ENCODE measurements around the gene BIN1. TPM values are rescaled to one million over a fixed set of nuclear protein-coding genes. Genes with fewer than 3 reads are reported as not detected.
A peak's percentile ranks its signal among the peaks of the same experiment; 100 is the strongest.

The BIN1 gene
- total RNA-seq, 1 experiment from 2014 or later: 58.9 TPM

GRCh38 chr2:127079358-127079920 is 27.5 kb downstream of the BIN1 start:
- Histone ChIP-seq H3K27me3 (ENCODE audit: low read length) (no peaks in the 10 kb centered on the region), H3K9ac (ENCODE audit: low read length) (no peak overlapping the region), H4K20me1 (ENCODE audit: low read length) (peaks cover 5% of the 10 kb centered on the region; the same call in 1 of the 2 replicates), H3K4me1 (ENCODE audit: insufficient read depth, low read length) (0 out of 2 replicates have a peak, but pooled peaks cover 10% of the 10 kb centered on the region), H3F3A (ENCODE audit: low read length, unreplicated experiment) (no peaks in the 10 kb centered on the region), H3K36me3 (ENCODE audit: low read depth, low read length) (no peaks in the 10 kb centered on the region), H3K9me2 (replicated peaks; ENCODE audit: low read length) (no peaks in the 10 kb centered on the region), H3K4me3 (ENCODE audit: low read length) (no peak overlapping the region), H3K9me3 (ENCODE audit: low read length) (no peaks in the 10 kb centered on the region), H3K79me2 (ENCODE audit: low read length) (peaks cover 16% of the 10 kb centered on the region; the same call in 1 of the 2 replicates), H3K27ac (ENCODE audit: low read length) (no peak overlapping the region), H2AFZ (ENCODE audit: low read length) (no peak overlapping the region), H3K4me2 (ENCODE audit: low read length) (no peak overlapping the region)
- TF ChIP-seq EZH2 (IDR thresholded peaks at IDR 0.05; ENCODE audit: low read length, unreplicated experiment) (no peak), EZH2phosphoT487 (IDR thresholded peaks at IDR 0.05; ENCODE audit: borderline replicate concordance, low read length) (no peak), CTCF (conservative IDR thresholded peaks at IDR 0.05; ENCODE audit: low read depth, low read length) (no peak)
- CTCF ChIA-PET: interaction anchor here (0.7 kb wide), 1 partner anchor 12 kb away, joined by 5 read pairs; no protein-coding TSS in a partner anchor
- POLR2A ChIA-PET (ENCODE audit: unreplicated experiment): no interaction called here
- no TSS peak for BruUV-seq (replicated peaks)
- intact Hi-C loops (cut with micrococcal nuclease): no loop called here
- ATAC-seq (no peak), DNase-seq (no peak)

- Histone ChIP-seq H3K27me3 (ENCODE audit: low read length) (no peaks in the 10 kb centered on the region), H3K9me3 (ENCODE audit: low read length) (no peaks in the 10 kb centered on the region), H3K27ac (ENCODE audit: low read length) (no peak overlapping the region), H3F3A (ENCODE audit: low read length, unreplicated experiment) (no peaks in the 10 kb centered on the region), H2AFZ (ENCODE audit: low read length) (no peak overlapping the region), H3K9ac (ENCODE audit: low read length) (no peak overlapping the region), H3K4me3 (ENCODE audit: low read length) (no peak overlapping the region), H3K9me2 (replicated peaks; ENCODE audit: low read length) (no peaks in the 10 kb centered on the region), H4K20me1 (ENCODE audit: low read length) (peaks cover 5% of the 10 kb centered on the region; the same call in 1 of the 2 replicates), H3K79me2 (ENCODE audit: low read length) (peaks cover 16% of the 10 kb centered on the region; the same call in 1 of the 2 replicates), H3K4me2 (ENCODE audit: low read length) (no peak overlapping the region), H3K4me1 (ENCODE audit: insufficient read depth, low read length) (0 out of 2 replicates have a peak, but pooled peaks cover 4% of the 10 kb centered on the region), H3K36me3 (ENCODE audit: low read depth, low read length) (no peaks in the 10 kb centered on the region)
- DNase-seq (no peak), ATAC-seq (peak; percentile 49)
- no peak for TF ChIP-seq CTCF (conservative IDR thresholded peaks at IDR 0.05; ENCODE audit: low read depth, low read length)
- TF ChIP-seq EZH2phosphoT487 (IDR thresholded peaks at IDR 0.05; ENCODE audit: borderline replicate concordance, low read length): no peak
- TF ChIP-seq EZH2 (IDR thresholded peaks at IDR 0.05; ENCODE audit: low read length, unreplicated experiment): no peak
- POLR2A ChIA-PET (ENCODE audit: unreplicated experiment): no interaction called here
- BruUV-seq (replicated peaks): no TSS peak
- CTCF ChIA-PET: no interaction called here
- intact Hi-C loops (cut with micrococcal nuclease): no loop called here
Measured at GRCh38 chr2:127078666-127079270, 28.2 kb downstream of the BIN1 start.

- no peak for ATAC-seq
- no peaks in the 10 kb centered on the region for H3K27me3 ChIP-seq (ENCODE audit: low read length)
- H3K4me3 ChIP-seq (ENCODE audit: low read length): no peak overlapping the region
- H3K4me2 ChIP-seq (ENCODE audit: low read length): no peak overlapping the region
- H3K36me3 ChIP-seq (ENCODE audit: low read depth, low read length): no peaks in the 10 kb centered on the region
- CTCF ChIA-PET: no interaction called here
- DNase-seq: no peak
- H3K4me1 ChIP-seq (ENCODE audit: insufficient read depth, low read length): no peaks in the 10 kb centered on the region
- H3F3A ChIP-seq (ENCODE audit: low read length, unreplicated experiment): no peaks in the 10 kb centered on the region
- BruUV-seq (replicated peaks): no TSS peak
- peaks cover 16% of the 10 kb centered on the region; the same call in 1 of the 2 replicates for H3K79me2 ChIP-seq (ENCODE audit: low read length)
- no peak overlapping the region for H3K9ac ChIP-seq (ENCODE audit: low read length)
- no peak overlapping the region for H3K27ac ChIP-seq (ENCODE audit: low read length)
- intact Hi-C loops (cut with micrococcal nuclease): no loop called here
- POLR2A ChIA-PET (ENCODE audit: unreplicated experiment): interaction anchor here (0.7 kb wide), 1 partner anchor 216 kb away, joined by 4 read pairs; no protein-coding TSS in a partner anchor
- H3K9me2 ChIP-seq (replicated peaks; ENCODE audit: low read length): no peaks in the 10 kb centered on the region
- TF ChIP-seq CTCF (conservative IDR thresholded peaks at IDR 0.05; ENCODE audit: low read depth, low read length) (no peak), EZH2phosphoT487 (IDR thresholded peaks at IDR 0.05; ENCODE audit: borderline replicate concordance, low read length) (no peak), EZH2 (IDR thresholded peaks at IDR 0.05; ENCODE audit: low read length, unreplicated experiment) (no peak)
- no peak overlapping the region for H2AFZ ChIP-seq (ENCODE audit: low read length)
- no peaks in the 10 kb centered on the region for H3K9me3 ChIP-seq (ENCODE audit: low read length)
- peaks cover 5% of the 10 kb centered on the region; the same call in 1 of the 2 replicates for H4K20me1 ChIP-seq (ENCODE audit: low read length)
Measured at GRCh38 chr2:127078028-127078427, 28.9 kb downstream of the BIN1 start.
